Neural crest cell (in vitro differentiated cells): ENCODE data around the gene TOR4A. TPM values are rescaled to one million over a fixed set of nuclear protein-coding genes. Genes with fewer than 3 reads are reported as not detected.

ENCODE experiments used
- DNase-seq: peaks from one replicate; pipeline ENCODE4 v3.0.0; 2021; ENCODE audit warnings: low read depth, mixed read lengths, low spot score
- H3K27ac Mint-ChIP-seq: one replicate; pipeline ENCODE4 v1.8.0; 2021; ENCODE audit warnings: mild to moderate bottlenecking, mixed read lengths; ENCODE audit not compliant: unreplicated experiment
- H3K27me3 Mint-ChIP-seq: 2 replicates; pipeline ENCODE4 v1.8.0; 2021; ENCODE audit warnings: low read depth, mild to moderate bottlenecking, mixed read lengths
- H3K36me3 Mint-ChIP-seq: 2 replicates; pipeline ENCODE4 v1.8.0; 2021; ENCODE audit warnings: low read depth, mild to moderate bottlenecking, mixed read lengths
- H3K4me1 Mint-ChIP-seq: 2 replicates; pipeline ENCODE4 v1.8.0; 2021; ENCODE audit warnings: mixed read lengths
- H3K4me3 Mint-ChIP-seq: one replicate; pipeline ENCODE4 v1.8.0; 2021; ENCODE audit warnings: mild to moderate bottlenecking, mixed read lengths
- H3K9me3 Mint-ChIP-seq: 2 replicates; pipeline ENCODE4 v1.8.0; 2021; ENCODE audit warnings: mixed read lengths
- total RNA-seq: library from RNA; stranded (reverse); gene quantifications from 2 replicates; pipeline ENCODE4 v1.2.1, GENCODE V29; 2021
- TF ChIP-seq, protein P1 (sequence below): fragments of 200-600 bp; sonication (generic); conservative IDR thresholded peaks from 2 replicates; pipeline ENCODE4 v1.5.0; 2021; ENCODE audit warnings: antibody characterized with exemption, mild to moderate bottlenecking

Gene TOR4A
- total RNA-seq, 1 donor from 2014 or later: 0.86 TPM

DNA sequence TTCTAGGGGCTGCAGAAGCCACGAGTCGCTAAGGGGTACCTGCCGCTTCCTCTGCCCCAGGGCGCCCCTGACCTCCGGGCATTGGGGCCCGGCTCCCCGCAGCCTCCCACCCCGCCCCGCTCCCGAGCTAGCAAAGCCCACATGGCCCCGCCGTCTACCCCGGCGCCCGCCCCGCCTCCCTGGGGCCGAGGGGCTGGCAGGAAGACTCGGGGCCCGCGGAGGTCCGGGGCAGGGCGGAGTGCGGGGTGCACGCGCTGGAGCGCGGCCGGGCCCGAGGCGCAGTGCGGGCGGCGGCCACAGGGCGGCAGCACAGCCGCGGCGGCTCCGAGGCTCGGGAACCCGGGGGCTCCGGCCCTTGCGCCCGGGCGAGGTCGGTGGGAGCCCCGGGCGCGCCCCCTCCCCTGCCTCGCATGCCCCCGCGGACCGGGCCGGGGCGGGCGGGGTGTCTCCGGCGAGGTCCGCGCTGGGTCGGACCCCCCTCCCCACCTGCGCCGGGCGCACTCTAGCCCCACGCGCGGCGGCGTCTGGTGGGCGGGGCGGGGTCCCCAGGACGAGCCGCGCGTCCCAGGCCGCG lies 17.8 kb downstream of the TOR4A start:
- Mint-ChIP-seq H3K9me3 (no peaks in the 10 kb centered on the region), H3K36me3 (peaks cover 4% of the 10 kb centered on the region), H3K27me3 (peaks cover 24% of the 10 kb centered on the region), H3K27ac (no peak overlapping the region), H3K4me3 (no peak overlapping the region), H3K4me1 (peaks cover 34% of the 10 kb centered on the region)
- TF ChIP-seq, protein P1, sequence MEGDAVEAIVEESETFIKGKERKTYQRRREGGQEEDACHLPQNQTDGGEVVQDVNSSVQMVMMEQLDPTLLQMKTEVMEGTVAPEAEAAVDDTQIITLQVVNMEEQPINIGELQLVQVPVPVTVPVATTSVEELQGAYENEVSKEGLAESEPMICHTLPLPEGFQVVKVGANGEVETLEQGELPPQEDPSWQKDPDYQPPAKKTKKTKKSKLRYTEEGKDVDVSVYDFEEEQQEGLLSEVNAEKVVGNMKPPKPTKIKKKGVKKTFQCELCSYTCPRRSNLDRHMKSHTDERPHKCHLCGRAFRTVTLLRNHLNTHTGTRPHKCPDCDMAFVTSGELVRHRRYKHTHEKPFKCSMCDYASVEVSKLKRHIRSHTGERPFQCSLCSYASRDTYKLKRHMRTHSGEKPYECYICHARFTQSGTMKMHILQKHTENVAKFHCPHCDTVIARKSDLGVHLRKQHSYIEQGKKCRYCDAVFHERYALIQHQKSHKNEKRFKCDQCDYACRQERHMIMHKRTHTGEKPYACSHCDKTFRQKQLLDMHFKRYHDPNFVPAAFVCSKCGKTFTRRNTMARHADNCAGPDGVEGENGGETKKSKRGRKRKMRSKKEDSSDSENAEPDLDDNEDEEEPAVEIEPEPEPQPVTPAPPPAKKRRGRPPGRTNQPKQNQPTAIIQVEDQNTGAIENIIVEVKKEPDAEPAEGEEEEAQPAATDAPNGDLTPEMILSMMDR: peak; percentile 70
- peak; percentile 70 for DNase-seq

DNA sequence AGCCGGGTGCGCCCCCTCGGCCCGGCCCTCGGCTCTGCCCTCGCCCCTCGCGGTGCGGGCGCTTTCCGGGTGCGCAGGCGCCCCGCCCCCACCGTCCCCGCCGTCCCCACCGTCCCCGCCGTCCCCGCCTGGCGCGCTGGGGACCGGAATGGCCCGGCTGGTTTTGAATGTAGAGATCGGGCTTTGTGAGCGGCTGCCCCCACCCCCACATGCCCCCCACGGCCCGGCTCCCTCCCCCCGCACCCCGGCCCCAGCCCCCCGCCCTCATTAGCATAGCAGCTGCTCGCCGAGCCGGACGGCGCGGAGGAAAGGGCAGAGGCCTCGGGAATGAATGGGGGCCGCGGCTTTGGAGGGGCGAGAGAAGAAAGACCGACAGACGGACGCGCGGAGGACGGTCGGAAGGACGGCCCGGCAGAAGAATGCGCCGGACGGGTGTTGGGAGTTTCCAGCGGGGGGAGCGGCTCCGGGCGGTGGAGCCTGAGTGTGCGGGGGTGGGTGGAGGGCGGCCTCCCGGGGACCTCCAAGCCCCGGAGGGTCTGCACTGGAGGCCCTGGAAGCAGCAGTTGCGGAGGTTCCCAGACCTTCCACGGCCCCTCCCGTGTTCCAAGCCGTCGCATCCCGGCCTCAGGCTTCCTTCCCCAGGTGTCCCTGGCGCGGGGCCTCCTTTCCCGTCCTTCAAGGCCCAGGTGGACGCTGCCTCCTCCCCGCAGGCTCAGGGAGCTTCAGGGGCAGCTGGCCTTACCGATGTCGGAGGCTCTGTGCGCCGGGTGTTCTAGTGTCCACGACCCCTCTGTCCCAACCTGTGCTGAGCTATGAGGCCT lies 18.5 kb downstream of the TOR4A start:
- H3K4me3 Mint-ChIP-seq: peak overlapping the region; percentile 74
- no peak overlapping the region for H3K27ac Mint-ChIP-seq
- peaks cover 4% of the 10 kb centered on the region for H3K36me3 Mint-ChIP-seq
- TF ChIP-seq, protein P1: no peak
- H3K27me3 Mint-ChIP-seq: peaks cover 28% of the 10 kb centered on the region
- H3K9me3 Mint-ChIP-seq: no peaks in the 10 kb centered on the region
- peaks cover 38% of the 10 kb centered on the region for H3K4me1 Mint-ChIP-seq
- no peak for DNase-seq

DNA sequence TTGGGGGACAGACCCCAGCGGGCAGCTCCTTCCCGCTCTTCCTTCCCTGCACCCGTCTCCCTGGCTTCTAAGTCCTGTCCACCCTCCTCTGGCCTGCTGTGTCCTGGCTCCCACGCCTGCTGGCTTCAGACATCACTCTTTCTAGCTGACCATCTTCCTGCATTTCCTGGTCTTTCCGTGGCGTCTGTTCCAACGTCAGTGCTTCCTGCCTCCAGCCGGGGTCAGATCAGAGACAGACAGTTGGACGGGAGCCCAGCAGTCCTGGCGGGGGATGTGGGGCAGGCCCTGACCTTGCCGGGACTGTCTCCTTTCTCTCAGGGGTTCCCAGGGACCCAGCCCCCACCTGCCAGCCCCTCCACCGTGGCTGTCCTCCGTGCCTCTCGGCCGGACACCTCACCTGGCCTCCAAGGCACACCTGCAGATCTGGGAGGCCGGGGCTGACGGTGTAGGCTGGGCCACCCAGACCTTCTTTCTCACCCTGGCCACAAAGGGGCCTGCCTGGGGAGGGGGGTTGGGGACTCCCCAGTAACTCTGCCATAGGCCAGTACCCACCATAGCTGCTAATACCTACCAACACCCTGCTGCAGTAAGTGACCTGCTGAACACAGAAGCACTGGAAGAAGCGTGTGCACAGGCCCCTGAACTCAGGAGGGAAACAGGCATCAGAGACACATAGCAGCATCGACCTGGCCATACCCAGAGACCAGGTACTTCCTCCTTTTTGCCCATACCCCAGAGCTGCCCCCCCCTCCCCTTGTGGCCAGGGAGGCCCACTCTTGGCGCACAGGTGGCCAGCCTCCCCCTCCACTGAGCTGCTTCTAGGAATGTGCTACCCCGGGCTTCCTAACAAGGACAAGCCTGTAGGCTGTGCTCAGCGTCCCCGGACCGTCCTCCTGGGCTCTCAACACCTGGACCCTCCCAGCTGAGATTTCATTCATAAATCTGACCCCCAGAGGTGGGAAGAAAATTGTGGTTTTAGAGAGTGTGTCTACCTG lies 19.4 kb downstream of the TOR4A start:
- TF ChIP-seq, protein P1: no peak
- Mint-ChIP-seq H3K36me3 (peaks cover 4% of the 10 kb centered on the region), H3K9me3 (no peaks in the 10 kb centered on the region), H3K27ac (peak overlapping the region; percentile 1), H3K4me1 (peaks cover 38% of the 10 kb centered on the region), H3K4me3 (peak overlapping the region; percentile 82), H3K27me3 (peaks cover 30% of the 10 kb centered on the region)
- no peak for DNase-seq

DNA sequence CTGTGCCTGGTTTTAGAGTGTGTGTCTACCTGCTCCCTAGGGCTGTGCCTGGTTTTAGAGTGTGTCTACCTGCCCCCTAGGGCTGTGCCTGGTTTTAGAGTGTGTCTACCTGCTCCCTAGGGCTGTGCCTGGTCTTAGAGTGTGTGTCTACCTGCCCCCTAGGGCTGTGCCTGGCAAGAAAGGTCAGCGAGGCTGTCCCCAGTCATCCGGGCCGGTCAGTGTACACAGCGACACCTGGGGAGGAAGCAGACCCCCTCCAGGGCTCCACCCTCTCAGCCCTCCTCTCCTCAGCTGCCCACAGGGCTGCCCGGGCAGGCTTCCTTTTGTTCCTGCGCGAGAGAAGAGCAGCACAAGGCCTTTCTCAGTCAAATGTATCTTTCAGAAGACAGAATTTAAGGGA lies 20.4 kb downstream of the TOR4A start:
- H3K4me3 Mint-ChIP-seq: peak overlapping the region; percentile 78
- peaks cover 38% of the 10 kb centered on the region for H3K4me1 Mint-ChIP-seq
- TF ChIP-seq, protein P1: no peak
- H3K27me3 Mint-ChIP-seq: peaks cover 30% of the 10 kb centered on the region
- no peaks in the 10 kb centered on the region for H3K9me3 Mint-ChIP-seq
- no peak for DNase-seq
- H3K36me3 Mint-ChIP-seq: peaks cover 4% of the 10 kb centered on the region
- no peak overlapping the region for H3K27ac Mint-ChIP-seq

DNA sequence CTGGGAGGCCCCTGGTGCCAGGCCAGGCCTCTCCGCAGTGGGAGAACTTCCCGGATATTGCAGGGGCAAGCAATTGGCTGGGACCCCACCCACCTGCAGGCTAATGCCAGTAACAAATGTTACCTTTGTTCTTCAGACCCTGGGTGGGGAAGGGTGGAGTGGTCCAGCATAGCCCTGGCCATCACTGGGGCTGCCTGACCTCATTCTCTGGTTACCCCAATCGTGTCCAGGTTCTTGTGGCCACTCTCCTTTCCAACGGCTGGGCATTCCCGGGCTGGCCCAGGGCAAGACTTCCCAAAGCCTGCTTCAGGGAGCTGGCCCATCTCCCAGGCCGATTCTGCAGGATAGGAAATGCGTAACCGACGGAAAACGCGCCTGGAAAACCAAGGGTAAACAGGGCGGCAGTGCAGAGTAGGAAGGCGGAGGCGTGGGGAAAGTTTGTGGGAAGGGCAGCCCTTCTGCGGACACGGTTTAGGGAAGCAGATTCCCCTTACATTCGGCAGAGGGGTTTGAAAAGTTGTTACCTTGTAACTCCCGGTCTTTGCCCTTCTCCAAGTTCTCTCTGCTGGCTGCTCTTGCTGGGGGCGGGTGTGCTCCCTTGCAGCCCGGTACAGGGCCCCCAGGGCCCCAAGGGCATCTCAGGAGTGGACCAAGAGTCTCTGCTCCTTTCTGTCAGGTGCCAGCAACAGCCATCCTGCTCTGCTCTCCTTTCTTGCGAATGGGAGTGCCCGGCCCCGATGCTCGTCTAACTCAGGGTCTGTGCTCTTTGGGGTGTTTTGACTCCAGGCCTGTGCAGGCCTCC lies 21.1 kb downstream of the TOR4A start:
- Mint-ChIP-seq H3K4me3 (peak overlapping the region; percentile 78), H3K9me3 (no peaks in the 10 kb centered on the region), H3K36me3 (peaks cover 4% of the 10 kb centered on the region), H3K27me3 (peaks cover 30% of the 10 kb centered on the region), H3K27ac (no peak overlapping the region), H3K4me1 (peaks cover 40% of the 10 kb centered on the region)
- DNase-seq: no peak
- TF ChIP-seq, protein P1: no peak
